ENCODE measurements around the gene ATP8A2.

The ATP8A2 gene

GRCh38 chr13:25857830-25858229 lies 486.1 kb downstream of the ATP8A2 start:
- no peak for TF ChIP-seq CTCF (IDR thresholded peaks at IDR 0.05)

DNA sequence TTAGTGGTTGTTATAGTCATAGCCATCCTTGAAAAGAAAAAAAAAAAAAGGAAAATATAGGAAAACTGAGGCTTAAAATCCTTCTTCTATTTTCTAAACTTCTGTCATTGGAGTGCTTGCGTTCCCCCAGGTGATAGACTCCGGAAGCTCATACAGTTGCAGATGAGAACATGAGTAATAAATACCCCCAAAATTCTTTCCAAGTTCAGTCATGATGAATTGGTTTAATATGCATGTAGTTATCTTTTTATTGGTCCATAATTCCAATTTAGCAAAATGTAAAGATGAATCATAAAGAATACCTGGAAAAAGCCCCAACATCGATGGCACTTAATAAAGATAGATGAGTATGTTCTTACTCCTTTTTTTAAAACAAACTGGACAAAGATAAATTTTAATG lies 487.8 kb downstream of the ATP8A2 start:
- TF ChIP-seq CTCF (IDR thresholded peaks at IDR 0.05): no peak

- TF ChIP-seq CTCF (IDR thresholded peaks at IDR 0.05): no peak
These were observed 488.5 kb downstream of the ATP8A2 start for GRCh38 chr13:25860265-25860664.

GRCh38 chr13:25860862-25861261 lies 489.1 kb downstream of the ATP8A2 start:
- TF ChIP-seq CTCF (IDR thresholded peaks at IDR 0.05): no peak

DNA sequence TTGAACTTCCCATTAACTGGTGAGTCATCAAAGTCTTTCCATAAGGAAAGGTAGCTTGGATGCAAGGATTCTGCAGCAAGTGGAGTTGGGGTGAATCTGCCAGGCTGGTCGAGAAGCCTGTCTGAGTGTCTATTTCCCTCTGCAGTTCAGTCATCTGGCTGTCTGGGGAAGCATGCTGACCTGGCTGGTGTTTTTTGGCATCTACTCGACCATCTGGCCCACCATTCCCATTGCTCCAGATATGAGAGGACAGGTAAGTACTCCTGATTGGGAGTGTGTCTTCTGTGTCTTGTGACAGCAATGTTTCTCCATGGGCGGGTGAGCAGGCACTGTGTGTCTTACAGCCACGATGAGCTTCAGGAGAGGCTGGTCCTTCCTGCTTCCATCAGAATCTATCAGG lies 490.4 kb downstream of the ATP8A2 start:
- TF ChIP-seq CTCF (IDR thresholded peaks at IDR 0.05): no peak

DNA sequence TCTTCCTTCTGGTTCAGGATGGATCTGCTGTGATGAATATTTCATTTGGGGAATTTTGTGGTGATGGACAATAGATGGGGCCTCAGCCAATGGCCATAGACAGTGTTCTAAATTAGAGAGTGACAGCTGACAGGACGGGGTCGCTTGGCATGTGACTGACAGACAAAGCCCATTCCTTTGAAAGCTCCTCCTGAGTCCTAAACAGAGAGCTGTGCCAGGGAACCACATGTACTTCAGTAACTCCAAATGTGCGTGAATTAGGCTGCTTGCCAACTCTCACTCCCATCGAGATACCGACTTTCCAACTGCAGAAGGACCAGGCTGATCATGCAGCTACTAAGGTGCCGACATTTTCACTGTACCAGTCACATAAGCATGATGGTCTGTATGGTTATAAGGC lies 492.3 kb downstream of the ATP8A2 start:
- TF ChIP-seq CTCF (IDR thresholded peaks at IDR 0.05): no peak

DNA sequence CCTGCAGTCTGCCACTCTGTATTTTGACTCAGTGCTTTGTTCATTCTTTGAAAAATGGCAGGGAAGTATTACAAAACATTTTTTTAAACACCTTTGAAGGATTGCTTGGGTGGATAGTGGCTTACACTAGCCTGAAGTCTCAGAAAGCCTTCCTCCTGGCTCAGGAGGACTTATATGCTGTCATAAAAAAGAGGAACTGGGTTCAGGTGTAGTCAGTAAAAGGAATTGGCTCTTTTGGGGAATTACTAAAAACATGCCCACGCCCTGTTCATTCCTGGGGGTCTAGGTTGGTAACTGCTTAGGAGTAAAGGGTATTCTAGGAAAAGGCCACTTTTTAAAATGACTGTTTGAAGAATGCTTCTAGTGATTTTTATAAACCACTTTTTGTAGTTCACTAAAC lies 493.2 kb downstream of the ATP8A2 start:
- TF ChIP-seq CTCF (IDR thresholded peaks at IDR 0.05): no peak

- no peak for TF ChIP-seq CTCF (IDR thresholded peaks at IDR 0.05)
These were observed 493.6 kb downstream of the ATP8A2 start for GRCh38 chr13:25865391-25865790.

All from LNCAP (cell line).